ENCODE measurements around the gene ERI3. TPM values are rescaled to one million over a fixed set of nuclear protein-coding genes. Genes with fewer than 3 reads are reported as not detected.

Gene ERI3
- total RNA-seq, 2 donors from 2014 or later, result 38.0 to 40.4 TPM

GRCh38 chr1:44336668-44337067 lies 18.4 kb downstream of the ERI3 start:
- H3K27me3 ChIP-seq, result no peaks in the 10 kb centered on the region
- no peak overlapping the region for H3K4me3 ChIP-seq
- H3K9me3 ChIP-seq, result no peaks in the 10 kb centered on the region
- DNase-seq (ENCODE audit: low spot score), result no peak
- no peak overlapping the region for H3K27ac ChIP-seq
- peaks cover 61% of the 10 kb centered on the region for H3K36me3 ChIP-seq
- TF ChIP-seq, protein P1, sequence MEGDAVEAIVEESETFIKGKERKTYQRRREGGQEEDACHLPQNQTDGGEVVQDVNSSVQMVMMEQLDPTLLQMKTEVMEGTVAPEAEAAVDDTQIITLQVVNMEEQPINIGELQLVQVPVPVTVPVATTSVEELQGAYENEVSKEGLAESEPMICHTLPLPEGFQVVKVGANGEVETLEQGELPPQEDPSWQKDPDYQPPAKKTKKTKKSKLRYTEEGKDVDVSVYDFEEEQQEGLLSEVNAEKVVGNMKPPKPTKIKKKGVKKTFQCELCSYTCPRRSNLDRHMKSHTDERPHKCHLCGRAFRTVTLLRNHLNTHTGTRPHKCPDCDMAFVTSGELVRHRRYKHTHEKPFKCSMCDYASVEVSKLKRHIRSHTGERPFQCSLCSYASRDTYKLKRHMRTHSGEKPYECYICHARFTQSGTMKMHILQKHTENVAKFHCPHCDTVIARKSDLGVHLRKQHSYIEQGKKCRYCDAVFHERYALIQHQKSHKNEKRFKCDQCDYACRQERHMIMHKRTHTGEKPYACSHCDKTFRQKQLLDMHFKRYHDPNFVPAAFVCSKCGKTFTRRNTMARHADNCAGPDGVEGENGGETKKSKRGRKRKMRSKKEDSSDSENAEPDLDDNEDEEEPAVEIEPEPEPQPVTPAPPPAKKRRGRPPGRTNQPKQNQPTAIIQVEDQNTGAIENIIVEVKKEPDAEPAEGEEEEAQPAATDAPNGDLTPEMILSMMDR (IDR thresholded peaks at IDR 0.05), result no peak
- H3K4me1 ChIP-seq, result no peaks in the 10 kb centered on the region

- Histone ChIP-seq H3K9me3 (no peaks in the 10 kb centered on the region), H3K27ac (no peak overlapping the region), H3K36me3 (peaks cover 61% of the 10 kb centered on the region), H3K27me3 (no peaks in the 10 kb centered on the region), H3K4me3 (no peak overlapping the region), H3K4me1 (no peaks in the 10 kb centered on the region)
- TF ChIP-seq, protein P1 (IDR thresholded peaks at IDR 0.05), result no peak
- DNase-seq (ENCODE audit: low spot score), result no peak
Observed at GRCh38 chr1:44334968-44335367, 20.1 kb downstream of the ERI3 start.

- no peak for DNase-seq (ENCODE audit: low spot score)
Observed at GRCh38 chr1:44333376-44333775, 21.7 kb downstream of the ERI3 start.

GRCh38 chr1:44332505-44332904 lies 22.6 kb downstream of the ERI3 start:
- no peaks in the 10 kb centered on the region for H3K9me3 ChIP-seq
- H3K36me3 ChIP-seq, result peaks cover 46% of the 10 kb centered on the region
- no peaks in the 10 kb centered on the region for H3K27me3 ChIP-seq
- H3K4me1 ChIP-seq, result peaks cover 0 to 16% of the 10 kb centered on the region in 2 donors
- TF ChIP-seq, protein P1 (IDR thresholded peaks at IDR 0.05), result no peak
- H3K27ac ChIP-seq, result no peak overlapping the region
- no peak for DNase-seq (ENCODE audit: low spot score)
- no peak overlapping the region for H3K4me3 ChIP-seq

More at GRCh38 chr1:44333376-44333775, 21.7 kb downstream of the ERI3 start:
- H3K4me3 ChIP-seq, result no peak overlapping the region
- H3K27ac ChIP-seq, result no peak overlapping the region
- H3K9me3 ChIP-seq, result no peaks in the 10 kb centered on the region
- no peaks in the 10 kb centered on the region for H3K27me3 ChIP-seq
- H3K36me3 ChIP-seq, result peaks cover 55% of the 10 kb centered on the region
- peaks cover 0 to 7% of the 10 kb centered on the region in 2 donors for H3K4me1 ChIP-seq
- TF ChIP-seq, protein P1 (IDR thresholded peaks at IDR 0.05), result no peak

DNA sequence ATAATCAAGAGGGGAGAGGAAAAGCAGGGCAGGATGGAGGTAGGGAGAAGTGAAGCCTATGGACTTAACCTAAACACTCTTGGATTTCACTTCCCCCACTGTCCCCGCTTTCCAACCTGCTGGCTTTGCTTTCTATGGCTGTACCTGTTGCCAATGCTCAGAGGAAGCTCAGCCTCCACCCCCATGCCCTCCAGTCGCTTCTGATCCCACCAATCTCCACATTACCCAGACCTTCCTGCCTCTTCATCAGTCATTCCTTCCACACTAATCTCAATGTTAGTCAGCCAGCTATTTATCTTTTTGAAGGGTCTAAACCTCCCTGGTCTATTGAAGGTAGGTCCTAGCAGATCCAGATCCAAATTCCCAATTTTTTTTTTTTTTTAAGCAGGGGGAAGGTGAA lies 24.1 kb downstream of the ERI3 start:
- DNase-seq (ENCODE audit: low spot score), result no peak
- H3K9me3 ChIP-seq, result no peaks in the 10 kb centered on the region
- peaks cover 0 to 21% of the 10 kb centered on the region in 2 donors for H3K4me1 ChIP-seq
- no peak overlapping the region for H3K27ac ChIP-seq
- peaks cover 30% of the 10 kb centered on the region for H3K36me3 ChIP-seq
- H3K27me3 ChIP-seq, result no peaks in the 10 kb centered on the region
- TF ChIP-seq, protein P1 (IDR thresholded peaks at IDR 0.05), result no peak
- H3K4me3 ChIP-seq, result no peak overlapping the region

Data from right atrium auricular region (tissue), 2 donors.